AG09319 (cell line): Measurements from ENCODE around the gene RSPH9.

Experiments used
- DNase-seq: peaks from one replicate; pipeline ENCODE4 v3.0.0-alpha.2; 2010; ENCODE audit warnings: low read depth; ENCODE audit errors: extremely low read depth
- TF ChIP-seq, protein P1 (sequence below): IDR thresholded peaks from 2 replicates; pipeline ENCODE4 v1.5.1; 2011; ENCODE audit warnings: low read depth, mild to moderate bottlenecking, inconsistent platforms, low read length, moderate library complexity

Gene RSPH9

DNA sequence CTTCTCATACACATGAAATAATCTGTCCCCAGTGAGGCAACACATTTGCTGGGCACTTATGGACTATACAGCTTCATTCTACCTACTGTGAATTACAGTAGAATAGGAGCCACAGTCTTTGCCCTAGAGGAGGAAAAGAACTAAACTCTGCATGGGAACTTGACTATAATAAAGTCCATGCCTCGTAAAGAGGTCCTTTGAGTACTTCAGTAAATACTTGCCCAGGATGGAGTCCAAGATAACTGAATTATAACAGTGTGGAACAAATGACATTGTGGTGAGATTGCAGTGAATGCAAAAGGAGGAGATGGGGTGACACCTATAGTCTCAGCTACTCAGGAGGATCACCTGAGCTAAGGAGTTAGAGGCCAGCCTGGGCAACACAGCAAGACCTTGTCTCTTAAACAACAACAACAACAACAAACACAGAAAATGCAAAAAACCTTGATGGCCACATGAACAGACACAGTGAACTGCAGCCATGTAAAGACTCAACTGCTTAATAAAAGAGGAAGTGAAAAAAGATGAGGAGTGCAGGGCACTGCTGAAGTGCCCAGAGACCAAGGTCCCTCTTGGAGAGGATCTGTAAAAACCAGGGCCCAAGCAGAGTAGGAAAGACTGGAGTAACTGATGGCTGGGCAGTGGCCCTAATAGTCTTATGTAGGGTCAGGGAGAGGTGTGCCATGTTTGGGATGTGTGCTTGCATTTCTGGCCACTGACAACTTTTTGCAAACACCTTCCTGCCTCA is 39.0 kb downstream of the RSPH9 start:
- no peak for DNase-seq

DNA sequence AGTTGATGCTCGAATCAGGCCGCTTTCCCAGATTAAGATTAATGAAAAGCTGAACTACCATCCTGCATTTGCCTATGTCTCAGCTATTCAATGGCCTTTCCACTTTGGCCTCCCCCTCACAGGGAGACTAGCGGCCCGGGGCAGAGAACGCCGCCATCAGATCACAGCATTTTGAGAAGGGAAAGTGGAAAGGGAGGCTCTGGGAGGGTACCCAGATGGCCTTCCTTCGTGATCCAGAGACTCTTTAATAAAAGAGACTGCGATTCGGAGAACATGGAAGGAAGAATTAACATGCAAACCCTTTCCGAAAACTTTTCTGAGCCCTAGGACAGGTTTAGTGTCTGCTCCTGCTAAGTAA is 42.2 kb downstream of the RSPH9 start:
- TF ChIP-seq, protein P1, sequence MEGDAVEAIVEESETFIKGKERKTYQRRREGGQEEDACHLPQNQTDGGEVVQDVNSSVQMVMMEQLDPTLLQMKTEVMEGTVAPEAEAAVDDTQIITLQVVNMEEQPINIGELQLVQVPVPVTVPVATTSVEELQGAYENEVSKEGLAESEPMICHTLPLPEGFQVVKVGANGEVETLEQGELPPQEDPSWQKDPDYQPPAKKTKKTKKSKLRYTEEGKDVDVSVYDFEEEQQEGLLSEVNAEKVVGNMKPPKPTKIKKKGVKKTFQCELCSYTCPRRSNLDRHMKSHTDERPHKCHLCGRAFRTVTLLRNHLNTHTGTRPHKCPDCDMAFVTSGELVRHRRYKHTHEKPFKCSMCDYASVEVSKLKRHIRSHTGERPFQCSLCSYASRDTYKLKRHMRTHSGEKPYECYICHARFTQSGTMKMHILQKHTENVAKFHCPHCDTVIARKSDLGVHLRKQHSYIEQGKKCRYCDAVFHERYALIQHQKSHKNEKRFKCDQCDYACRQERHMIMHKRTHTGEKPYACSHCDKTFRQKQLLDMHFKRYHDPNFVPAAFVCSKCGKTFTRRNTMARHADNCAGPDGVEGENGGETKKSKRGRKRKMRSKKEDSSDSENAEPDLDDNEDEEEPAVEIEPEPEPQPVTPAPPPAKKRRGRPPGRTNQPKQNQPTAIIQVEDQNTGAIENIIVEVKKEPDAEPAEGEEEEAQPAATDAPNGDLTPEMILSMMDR: no peak
- DNase-seq: no peak

More for the DNA sequence above, 39.0 kb downstream of the RSPH9 start:
- TF ChIP-seq, protein P1: no peak

DNA sequence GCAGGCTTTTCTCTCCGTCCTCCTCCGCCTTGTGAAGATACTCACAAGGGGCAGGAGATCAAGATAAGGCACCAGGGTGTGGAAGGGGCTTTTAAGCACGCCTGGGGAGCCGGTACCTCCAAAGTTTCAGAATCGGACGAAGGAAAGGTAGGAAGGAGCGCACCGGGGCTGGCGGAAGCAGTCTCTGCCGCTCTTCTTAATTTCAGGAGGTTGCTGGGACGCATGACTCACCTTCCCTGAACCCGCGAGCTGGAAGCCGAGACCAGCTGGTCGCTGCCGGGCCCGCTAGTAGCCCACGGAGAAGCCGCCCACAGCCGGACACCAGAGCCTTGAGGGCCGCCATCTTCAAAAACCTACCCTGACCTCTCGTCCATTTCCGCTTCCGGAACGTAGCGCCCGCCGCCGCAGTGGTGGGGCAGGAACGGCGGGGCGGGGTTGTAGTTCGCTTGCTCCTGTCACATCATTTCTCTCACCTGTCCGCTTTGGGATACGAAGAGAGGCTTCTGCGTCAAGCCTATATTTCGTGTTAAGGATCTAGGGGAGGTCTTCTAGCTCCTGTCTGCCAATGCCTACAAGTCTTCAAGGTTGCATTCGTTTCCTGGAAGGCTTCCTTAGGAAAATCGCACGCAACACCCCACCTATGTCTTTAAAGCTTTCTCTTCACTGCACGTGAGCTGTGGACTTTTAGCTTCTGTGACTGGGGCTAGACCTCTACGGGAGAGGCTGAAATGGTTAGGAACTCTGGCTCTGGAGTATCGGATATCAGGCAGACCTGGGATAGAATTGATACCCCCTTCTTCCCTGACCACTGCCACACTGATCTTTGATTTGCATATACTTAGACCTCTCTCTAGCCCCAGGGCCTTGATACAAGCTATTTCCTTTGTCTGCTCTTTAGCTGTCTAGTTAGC is 42.9 kb downstream of the RSPH9 start, which contains the start of gene MRPS18A:
Gene MRPS18A (minus strand): TSS at position 355 of the 911 bp plus-strand sequence. CDS start 12 bp downstream, at position 343.
- DNase-seq: peak; percentile 29
- TF ChIP-seq, protein P1: no peak

DNA sequence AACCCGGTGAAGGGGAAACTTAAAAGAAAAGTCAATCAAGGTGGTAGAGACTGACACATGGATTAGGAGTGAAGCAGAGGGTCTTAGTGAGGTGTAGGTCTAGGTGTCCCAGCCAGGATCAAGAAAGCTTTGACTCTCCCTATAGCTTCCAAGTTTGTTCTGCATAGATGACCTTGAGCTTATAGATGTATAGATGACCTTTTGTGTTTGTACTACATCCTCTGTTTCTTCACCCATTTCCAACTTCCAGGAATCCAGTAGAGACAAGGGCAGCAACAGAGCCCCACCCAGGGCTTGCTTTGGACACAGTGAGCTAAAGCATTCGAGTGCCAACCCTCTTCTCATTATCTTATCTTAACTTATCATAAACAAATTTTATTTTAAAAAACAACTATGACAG is 44.6 kb downstream of the RSPH9 start:
- DNase-seq: no peak
- TF ChIP-seq, protein P1: no peak

DNA sequence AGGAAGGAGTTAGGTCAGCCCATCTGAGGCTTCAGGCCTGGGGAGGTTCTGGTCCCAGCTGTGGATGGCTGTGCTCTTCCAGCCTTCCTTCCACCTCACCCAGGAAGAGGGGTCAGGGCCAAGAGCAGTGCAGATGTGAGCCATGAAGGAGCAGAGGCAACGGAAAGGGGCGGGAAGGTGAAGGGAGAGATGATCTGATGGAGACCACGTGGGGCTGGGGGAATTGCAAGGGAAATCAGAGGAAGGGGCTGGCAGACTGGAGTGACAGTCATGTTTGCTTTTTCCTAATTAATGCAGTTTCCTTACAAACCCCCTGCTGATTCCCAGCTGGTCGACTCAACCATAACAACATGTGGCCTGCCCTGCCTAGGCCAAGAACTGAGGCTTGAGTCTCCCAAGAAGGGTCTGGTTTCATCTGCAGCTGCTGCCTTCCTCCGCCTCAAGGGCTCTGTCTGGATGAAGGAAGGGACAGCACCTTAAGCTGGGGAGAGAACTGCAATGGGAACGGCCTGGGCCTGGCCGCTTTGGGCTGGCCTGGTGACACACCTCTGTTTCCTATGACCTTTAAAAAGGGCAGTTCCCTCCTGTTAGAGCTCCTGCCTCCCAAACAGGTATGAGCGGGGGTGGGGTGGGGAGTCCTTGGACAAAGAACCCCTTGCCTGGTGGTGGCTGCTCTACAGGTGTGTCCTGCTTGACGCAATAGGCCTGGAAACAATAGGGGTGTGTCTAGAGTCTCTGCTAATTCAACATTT is 50.6 kb downstream of the RSPH9 start:
- no peak for DNase-seq
- TF ChIP-seq, protein P1: no peak

DNA sequence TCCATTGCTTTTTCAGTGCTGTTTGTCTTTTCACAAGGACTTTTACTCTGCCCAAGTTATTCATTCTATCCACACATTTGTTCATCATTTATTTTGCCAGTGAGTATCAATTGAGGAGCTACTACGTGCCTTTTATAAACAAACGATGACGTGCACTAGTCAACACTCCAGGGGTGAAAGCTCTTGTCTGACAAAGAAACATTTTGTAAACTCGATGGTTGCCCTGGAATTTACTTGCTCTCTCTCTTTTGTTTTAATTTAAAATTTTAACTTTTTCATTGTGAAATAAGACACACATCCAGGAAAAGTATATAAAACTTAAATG is 51.1 kb downstream of the RSPH9 start:
- TF ChIP-seq, protein P1: no peak
- no peak for DNase-seq
